Uterus (tissue), 4 donors: ENCODE results near the gene NAA20. TPM values are rescaled to one million over a fixed set of nuclear protein-coding genes. Genes with fewer than 3 reads are reported as not detected.

ENCODE experiments used
- DNase-seq, 2 donors: peaks; one replicate each; pipeline ENCODE4 v3.0.0-alpha.2; 2019 to 2020
- H3K27ac ChIP-seq, 2 donors: fragments of 200-600 bp; sonication (generic); 1 replicate in 1 of 2; 2 replicates in 1 of 2; pipeline ENCODE4 v1.5.1; 2016 to 2018
- H3K27me3 ChIP-seq, 2 donors: fragments of 200-600 bp; sonication (generic); one replicate each; pipeline ENCODE4 v1.5.1; 2018 to 2019; ENCODE audit warnings: control low read depth in 1 of 2
- H3K36me3 ChIP-seq, 2 donors: fragments of 200-600 bp; sonication (generic); one replicate each; pipeline ENCODE4 v1.5.1; 2019; ENCODE audit warnings: control low read depth in 1 of 2
- H3K4me1 ChIP-seq, 2 donors: fragments of 200-600 bp; sonication (generic); one replicate each; pipeline ENCODE4 v1.5.1; 2018 to 2019; ENCODE audit warnings: control low read depth in 1 of 2
- H3K4me3 ChIP-seq, 2 donors: fragments of 200-600 bp; sonication (generic); 1 replicate in 1 of 2; 2 replicates in 1 of 2; pipeline ENCODE4 v1.5.1; 2018 to 2019; ENCODE audit warnings: mild to moderate bottlenecking in 1 of 2
- H3K9me3 ChIP-seq, 2 donors: fragments of 200-600 bp; sonication (generic); one replicate each; pipeline ENCODE4 v1.5.1; 2019; ENCODE audit warnings: control low read depth in 1 of 2
- POLR2A ChIP-seq, 2 donors: fragments of 450-650 bp; IDR thresholded peaks; one replicate each; pipeline ENCODE4 v1.6.1; 2016; ENCODE audit warnings: antibody characterized with exemption in 2 of 2, mild to moderate bottlenecking in 1 of 2, moderate library complexity in 1 of 2
- intact Hi-C: fragments of 100-400 bp; cut with DNase I; formaldehyde crosslinking; loops from one replicate; pipeline ENCODE4 v1.15.1; 2023; ENCODE audit warnings: low total_unique reads
- total RNA-seq, 4 donors: library from RNA; depleted of rRNA in 3 of 4; stranded (reverse); fragments of >200 nt in 3 of 4; gene quantifications; one replicate each; pipeline versions ENCODE4 v1.1.0 to v1.2.4, GENCODE V29; 2014 to 2023
- TF ChIP-seq, protein P1 (sequence below), 4 experiments: fragments of 200-600 bp in 2 of 4; fragments of 450-650 bp in 2 of 4; sonication (generic) in 2 of 4; IDR thresholded peaks; one replicate each; pipeline ENCODE4 v1.5.1; 2016 to 2019; ENCODE audit warnings: antibody characterized with exemption in 4 of 4, mild to moderate bottlenecking in 2 of 4, moderate library complexity in 1 of 4
- donor health status: DM: yes; HTN: yes; CAD: no.

NAA20 gene
- total RNA-seq, 4 donors from 2014 or later: 24.7 to 55.7 (median 35.2) TPM

- H3K4me3 ChIP-seq: peak within 1 kb of the TSS; percentile 81 to 95
- intact Hi-C loops: no loop called here
- peak; percentile 94 to 96 for DNase-seq
- TF ChIP-seq, protein P1, sequence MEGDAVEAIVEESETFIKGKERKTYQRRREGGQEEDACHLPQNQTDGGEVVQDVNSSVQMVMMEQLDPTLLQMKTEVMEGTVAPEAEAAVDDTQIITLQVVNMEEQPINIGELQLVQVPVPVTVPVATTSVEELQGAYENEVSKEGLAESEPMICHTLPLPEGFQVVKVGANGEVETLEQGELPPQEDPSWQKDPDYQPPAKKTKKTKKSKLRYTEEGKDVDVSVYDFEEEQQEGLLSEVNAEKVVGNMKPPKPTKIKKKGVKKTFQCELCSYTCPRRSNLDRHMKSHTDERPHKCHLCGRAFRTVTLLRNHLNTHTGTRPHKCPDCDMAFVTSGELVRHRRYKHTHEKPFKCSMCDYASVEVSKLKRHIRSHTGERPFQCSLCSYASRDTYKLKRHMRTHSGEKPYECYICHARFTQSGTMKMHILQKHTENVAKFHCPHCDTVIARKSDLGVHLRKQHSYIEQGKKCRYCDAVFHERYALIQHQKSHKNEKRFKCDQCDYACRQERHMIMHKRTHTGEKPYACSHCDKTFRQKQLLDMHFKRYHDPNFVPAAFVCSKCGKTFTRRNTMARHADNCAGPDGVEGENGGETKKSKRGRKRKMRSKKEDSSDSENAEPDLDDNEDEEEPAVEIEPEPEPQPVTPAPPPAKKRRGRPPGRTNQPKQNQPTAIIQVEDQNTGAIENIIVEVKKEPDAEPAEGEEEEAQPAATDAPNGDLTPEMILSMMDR (IDR thresholded peaks at IDR 0.05): peak in 3 of 4 experiments; percentile 21 to 54 (median 36)
- peak in 1 of 2 donors; percentile 29 for TF ChIP-seq POLR2A (IDR thresholded peaks at IDR 0.05)
- no peaks in the 10 kb centered on the region for H3K27me3 ChIP-seq
- H3K4me1 ChIP-seq: peaks cover 0 to 9% of the 10 kb centered on the region in 2 donors
- no peaks in the 10 kb centered on the region for H3K9me3 ChIP-seq
- no peaks in the 10 kb centered on the region for H3K36me3 ChIP-seq
- peak within 1 kb of the TSS; percentile 82 to 84 for H3K27ac ChIP-seq
These were observed 35.2 kb downstream of the NAA20 start, which contains the start of the genes CFAP61 and CRNKL1 for GRCh38 chr20:20052074-20052970. Gene CFAP61, plus strand, starts transcription at chr20:20052532. Its CDS starts 4,122 bp downstream, at chr20:20056654. Gene CRNKL1, minus strand, starts transcription at chr20:20052466. Its CDS starts 124 bp downstream, at chr20:20052342.

- H3K27ac ChIP-seq: no peak overlapping the region
- no peak overlapping the region for H3K4me3 ChIP-seq
- H3K27me3 ChIP-seq: no peaks in the 10 kb centered on the region
- intact Hi-C loops: no loop called here
- no peaks in the 10 kb centered on the region for H3K4me1 ChIP-seq
- no peaks in the 10 kb centered on the region for H3K36me3 ChIP-seq
- no peak for TF ChIP-seq POLR2A (IDR thresholded peaks at IDR 0.05)
- TF ChIP-seq, protein P1 (IDR thresholded peaks at IDR 0.05): no peak
- H3K9me3 ChIP-seq: no peaks in the 10 kb centered on the region
- no peak for DNase-seq
These were observed 43.3 kb downstream of the NAA20 start for GRCh38 chr20:20060234-20060998.

DNA sequence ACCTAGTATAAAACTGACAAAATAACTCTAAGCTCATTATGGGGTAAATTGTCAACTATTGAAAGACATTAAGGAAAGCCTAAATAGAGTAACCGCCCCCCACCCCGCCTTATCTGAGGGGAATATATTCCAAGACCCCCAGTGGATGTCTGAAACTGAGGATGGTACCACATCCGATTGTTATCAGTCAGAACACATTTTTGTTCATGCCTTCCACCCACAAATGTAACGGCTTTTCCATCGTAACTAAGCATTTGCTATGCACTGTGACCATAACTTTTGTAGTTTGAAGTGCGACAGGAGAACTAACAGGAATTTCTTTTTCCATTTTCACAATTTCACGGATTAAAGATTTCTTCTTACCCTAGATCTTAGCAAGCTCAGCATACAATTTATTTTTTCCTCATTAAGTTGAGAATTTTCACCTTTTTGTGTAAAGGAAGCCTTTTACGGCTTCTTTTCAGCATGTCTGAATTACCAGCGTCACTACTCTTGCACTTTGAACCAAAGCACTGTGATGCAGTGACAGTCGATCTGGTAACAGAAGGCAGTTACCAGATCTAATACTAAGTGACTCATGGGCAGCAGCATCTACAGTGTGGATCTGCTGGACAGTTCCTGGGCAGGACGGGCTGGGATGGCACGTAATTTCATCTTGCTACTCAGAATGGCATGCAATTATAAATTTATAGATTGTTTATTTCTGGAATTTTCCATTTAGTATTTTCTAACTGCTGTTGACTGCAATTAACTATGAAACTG is 47.0 kb downstream of the NAA20 start:
- Histone ChIP-seq H3K36me3 (no peaks in the 10 kb centered on the region), H3K27ac (no peak overlapping the region), H3K4me1 (no peaks in the 10 kb centered on the region), H3K27me3 (no peaks in the 10 kb centered on the region), H3K4me3 (no peak overlapping the region), H3K9me3 (no peaks in the 10 kb centered on the region)
- no peak for DNase-seq
- intact Hi-C loops: no loop called here
- no peak for TF ChIP-seq POLR2A (IDR thresholded peaks at IDR 0.05)
- TF ChIP-seq, protein P1 (IDR thresholded peaks at IDR 0.05): no peak

DNA sequence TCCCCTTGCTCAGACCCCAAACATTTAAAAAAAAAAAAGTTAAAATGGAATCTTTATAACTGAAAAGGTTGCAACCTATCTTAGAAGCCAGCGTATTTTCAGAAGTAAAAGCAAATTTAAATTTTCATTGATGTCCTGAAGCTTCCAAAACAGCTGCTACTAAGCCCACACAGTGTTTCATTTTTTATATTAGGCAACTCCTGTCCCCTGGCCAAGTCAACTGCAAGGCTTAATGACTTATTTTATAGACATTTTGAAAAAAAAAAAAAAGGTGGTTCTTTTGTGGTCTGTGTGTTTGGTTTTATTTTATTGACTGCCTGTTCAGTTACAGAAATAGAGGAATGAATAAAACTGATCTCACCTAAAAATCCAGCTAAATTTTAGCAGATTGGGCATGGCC is 48.2 kb downstream of the NAA20 start:
- intact Hi-C loops: no loop called here
- Histone ChIP-seq H3K4me1 (no peaks in the 10 kb centered on the region), H3K4me3 (no peak overlapping the region), H3K9me3 (no peaks in the 10 kb centered on the region), H3K36me3 (no peaks in the 10 kb centered on the region), H3K27ac (no peak overlapping the region), H3K27me3 (no peaks in the 10 kb centered on the region)
- no peak for DNase-seq
- no peak for TF ChIP-seq POLR2A (IDR thresholded peaks at IDR 0.05)
- TF ChIP-seq, protein P1 (IDR thresholded peaks at IDR 0.05): no peak
